ENCODE data around the gene KRT4.

Gene KRT4

DNA sequence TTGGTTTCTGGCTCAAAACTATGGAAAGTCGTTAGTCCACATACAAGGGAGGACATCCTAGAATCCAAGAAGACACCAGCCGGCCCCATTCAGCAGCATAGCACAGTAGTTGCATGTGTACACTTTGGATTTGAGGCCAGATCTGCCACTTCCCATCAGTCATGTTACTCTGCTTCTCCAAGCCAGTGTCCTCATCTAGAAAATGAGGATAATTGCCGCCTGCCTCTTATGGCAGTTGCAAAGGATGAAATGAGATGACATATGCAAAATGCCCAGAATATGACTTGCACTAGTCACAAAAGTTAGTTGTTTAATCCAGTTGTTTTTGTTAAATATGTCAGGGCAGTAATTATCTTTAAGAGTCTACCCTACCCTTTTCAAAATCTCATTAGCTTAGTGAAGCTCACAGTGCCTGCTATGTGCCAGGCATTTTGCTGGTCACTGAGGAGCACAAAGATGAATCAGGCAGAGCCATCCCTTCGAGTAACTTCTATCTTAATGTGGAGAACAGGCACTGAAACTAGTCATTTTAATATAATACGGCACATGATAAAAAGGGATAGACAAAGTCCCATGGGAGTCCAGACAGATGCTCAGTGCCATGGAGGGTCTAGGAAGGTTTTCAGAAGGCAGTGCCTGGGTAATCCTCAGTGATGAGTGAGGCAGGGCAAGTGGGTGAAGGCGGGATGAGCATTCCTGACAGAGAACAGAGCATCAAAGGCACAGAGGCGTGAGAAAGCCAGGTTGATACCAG lies 30.2 kb downstream of the KRT4 start:
- Mint-ChIP-seq H3K9me3 (no peaks in the 10 kb centered on the region), H3K36me3 (ENCODE audit: low read depth) (no peaks in the 10 kb centered on the region), H3K27ac (no peak overlapping the region), H3K4me3 (no peak overlapping the region), H3K27me3 (ENCODE audit: low read depth) (peaks cover 44% of the 10 kb centered on the region), H3K4me1 (no peaks in the 10 kb centered on the region)
- TF ChIP-seq, protein P1, sequence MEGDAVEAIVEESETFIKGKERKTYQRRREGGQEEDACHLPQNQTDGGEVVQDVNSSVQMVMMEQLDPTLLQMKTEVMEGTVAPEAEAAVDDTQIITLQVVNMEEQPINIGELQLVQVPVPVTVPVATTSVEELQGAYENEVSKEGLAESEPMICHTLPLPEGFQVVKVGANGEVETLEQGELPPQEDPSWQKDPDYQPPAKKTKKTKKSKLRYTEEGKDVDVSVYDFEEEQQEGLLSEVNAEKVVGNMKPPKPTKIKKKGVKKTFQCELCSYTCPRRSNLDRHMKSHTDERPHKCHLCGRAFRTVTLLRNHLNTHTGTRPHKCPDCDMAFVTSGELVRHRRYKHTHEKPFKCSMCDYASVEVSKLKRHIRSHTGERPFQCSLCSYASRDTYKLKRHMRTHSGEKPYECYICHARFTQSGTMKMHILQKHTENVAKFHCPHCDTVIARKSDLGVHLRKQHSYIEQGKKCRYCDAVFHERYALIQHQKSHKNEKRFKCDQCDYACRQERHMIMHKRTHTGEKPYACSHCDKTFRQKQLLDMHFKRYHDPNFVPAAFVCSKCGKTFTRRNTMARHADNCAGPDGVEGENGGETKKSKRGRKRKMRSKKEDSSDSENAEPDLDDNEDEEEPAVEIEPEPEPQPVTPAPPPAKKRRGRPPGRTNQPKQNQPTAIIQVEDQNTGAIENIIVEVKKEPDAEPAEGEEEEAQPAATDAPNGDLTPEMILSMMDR (IDR thresholded peaks at IDR 0.05; ENCODE audit: unreplicated experiment in 3 of 3): no peak

DNA sequence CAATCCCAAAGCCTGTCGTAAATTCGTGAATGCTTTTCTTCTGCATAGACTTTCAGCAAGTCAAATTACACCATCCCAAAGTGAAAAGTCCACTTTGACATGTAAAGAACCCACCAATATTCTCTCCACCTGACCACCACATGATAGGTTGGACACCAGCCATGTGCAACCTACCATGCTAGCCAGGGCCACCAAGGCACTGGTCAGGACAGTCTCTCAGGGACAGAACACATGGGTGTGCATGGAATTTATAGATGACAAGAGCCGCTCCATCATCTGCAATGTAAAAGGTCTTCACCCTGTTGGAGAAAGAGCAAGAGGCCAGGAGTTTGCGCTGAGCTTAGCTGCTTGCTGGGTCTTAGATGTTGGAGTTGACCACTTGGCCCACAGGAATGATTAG lies 31.4 kb downstream of the KRT4 start:
- no peak overlapping the region for H3K27ac Mint-ChIP-seq

DNA sequence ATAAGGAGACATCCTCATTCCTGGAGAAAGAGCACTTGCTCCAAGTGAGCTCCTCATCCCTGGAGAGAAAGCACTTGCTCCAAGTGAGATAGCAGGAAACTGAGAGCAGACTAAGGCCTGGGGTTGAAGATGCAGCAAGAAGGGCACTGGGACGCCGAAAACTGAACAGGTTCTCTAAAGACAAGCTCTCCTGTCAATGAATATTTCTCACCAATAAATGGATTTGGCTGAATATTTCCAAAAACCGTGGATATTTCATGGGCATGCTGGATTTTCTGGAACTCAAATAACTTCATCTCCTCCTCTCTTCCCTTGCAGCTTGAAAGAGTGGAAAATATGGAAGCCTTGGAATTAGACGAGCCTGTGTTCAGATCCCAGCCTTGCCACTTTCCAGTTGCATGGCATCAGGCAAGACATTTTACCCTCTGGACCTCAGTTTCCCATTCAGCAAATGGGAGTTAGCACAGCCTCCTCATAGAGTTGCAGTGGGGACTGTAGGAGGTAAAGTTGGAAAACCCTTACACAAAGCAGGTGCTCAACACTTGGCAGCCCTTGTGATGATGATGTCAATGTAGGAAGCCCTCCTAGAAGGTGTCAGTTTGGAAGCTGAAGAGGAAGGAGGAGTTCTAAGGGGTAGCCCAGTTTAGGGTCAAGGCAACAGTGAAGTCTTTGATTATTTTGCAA lies 32.4 kb downstream of the KRT4 start:
- H3K27me3 Mint-ChIP-seq (ENCODE audit: low read depth): peaks cover 40% of the 10 kb centered on the region
- H3K36me3 Mint-ChIP-seq (ENCODE audit: low read depth): no peaks in the 10 kb centered on the region
- no peaks in the 10 kb centered on the region for H3K4me1 Mint-ChIP-seq
- no peaks in the 10 kb centered on the region for H3K9me3 Mint-ChIP-seq
- H3K4me3 Mint-ChIP-seq: no peak overlapping the region
- TF ChIP-seq, protein P1 (IDR thresholded peaks at IDR 0.05; ENCODE audit: unreplicated experiment in 3 of 3): no peak
- H3K27ac Mint-ChIP-seq: no peak overlapping the region

More for the DNA sequence above, 31.4 kb downstream of the KRT4 start:
- H3K9me3 Mint-ChIP-seq: no peaks in the 10 kb centered on the region
- TF ChIP-seq, protein P1 (IDR thresholded peaks at IDR 0.05; ENCODE audit: unreplicated experiment in 3 of 3): no peak
- no peak overlapping the region for H3K4me3 Mint-ChIP-seq
- no peaks in the 10 kb centered on the region for H3K4me1 Mint-ChIP-seq
- peaks cover 40% of the 10 kb centered on the region for H3K27me3 Mint-ChIP-seq (ENCODE audit: low read depth)
- no peaks in the 10 kb centered on the region for H3K36me3 Mint-ChIP-seq (ENCODE audit: low read depth)

DNA sequence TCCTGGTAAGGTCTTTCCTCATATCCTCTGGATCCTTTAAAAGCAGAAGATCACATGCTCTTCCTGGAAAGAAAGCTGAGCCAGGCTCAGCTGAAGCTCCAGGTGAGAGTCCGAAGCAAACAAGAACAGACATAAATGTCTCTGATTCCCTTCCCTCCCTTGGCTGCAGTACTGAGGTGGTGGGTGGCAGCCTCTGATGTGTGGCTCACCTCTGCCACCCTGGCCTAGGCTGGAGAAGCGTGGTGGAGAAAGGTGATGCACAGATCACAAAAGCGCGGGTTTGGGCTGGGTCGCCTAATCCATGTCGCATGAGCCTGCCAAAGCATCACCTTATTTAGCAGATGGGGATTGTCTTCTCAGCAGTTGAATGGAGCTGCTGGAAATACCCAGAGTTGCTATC lies 34.0 kb downstream of the KRT4 start:
- peaks cover 38% of the 10 kb centered on the region for H3K27me3 Mint-ChIP-seq (ENCODE audit: low read depth)
- H3K4me1 Mint-ChIP-seq: no peaks in the 10 kb centered on the region
- H3K9me3 Mint-ChIP-seq: no peaks in the 10 kb centered on the region
- no peaks in the 10 kb centered on the region for H3K36me3 Mint-ChIP-seq (ENCODE audit: low read depth)
- TF ChIP-seq, protein P1 (IDR thresholded peaks at IDR 0.05; ENCODE audit: unreplicated experiment in 3 of 3): no peak
- H3K4me3 Mint-ChIP-seq: no peak overlapping the region
- no peak overlapping the region for H3K27ac Mint-ChIP-seq

DNA sequence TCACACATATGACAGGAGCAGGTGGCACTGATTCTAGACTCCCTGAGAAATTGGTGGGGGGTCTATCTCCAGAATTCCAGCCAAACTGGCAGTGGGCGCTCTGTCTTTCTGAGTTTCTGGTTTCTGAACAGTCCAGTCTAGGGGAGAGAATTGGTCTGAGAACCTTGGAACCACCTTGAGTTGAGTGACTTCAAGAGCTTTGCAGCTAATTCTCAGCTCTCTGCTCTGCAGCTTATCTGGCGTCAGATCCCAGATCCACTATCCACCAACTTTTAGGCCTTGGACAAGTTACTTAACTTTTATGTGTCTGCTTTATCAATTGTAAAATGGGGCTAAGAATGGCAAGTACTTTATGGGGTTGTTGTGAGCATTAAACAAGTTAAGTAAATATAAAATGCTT lies 35.1 kb downstream of the KRT4 start:
- Mint-ChIP-seq H3K4me3 (no peak overlapping the region), H3K4me1 (no peaks in the 10 kb centered on the region), H3K36me3 (ENCODE audit: low read depth) (no peaks in the 10 kb centered on the region), H3K9me3 (no peaks in the 10 kb centered on the region), H3K27ac (no peak overlapping the region), H3K27me3 (ENCODE audit: low read depth) (peaks cover 33% of the 10 kb centered on the region)
- TF ChIP-seq, protein P1 (IDR thresholded peaks at IDR 0.05; ENCODE audit: unreplicated experiment in 3 of 3): no peak
